ENCODE measurements around the gene SNED1. TPM values are rescaled to one million over a fixed set of nuclear protein-coding genes. Genes with fewer than 3 reads are reported as not detected.

The SNED1 gene
- total RNA-seq, 2 experiments from 2014 or later = 0.91 to 1.0 TPM

DNA sequence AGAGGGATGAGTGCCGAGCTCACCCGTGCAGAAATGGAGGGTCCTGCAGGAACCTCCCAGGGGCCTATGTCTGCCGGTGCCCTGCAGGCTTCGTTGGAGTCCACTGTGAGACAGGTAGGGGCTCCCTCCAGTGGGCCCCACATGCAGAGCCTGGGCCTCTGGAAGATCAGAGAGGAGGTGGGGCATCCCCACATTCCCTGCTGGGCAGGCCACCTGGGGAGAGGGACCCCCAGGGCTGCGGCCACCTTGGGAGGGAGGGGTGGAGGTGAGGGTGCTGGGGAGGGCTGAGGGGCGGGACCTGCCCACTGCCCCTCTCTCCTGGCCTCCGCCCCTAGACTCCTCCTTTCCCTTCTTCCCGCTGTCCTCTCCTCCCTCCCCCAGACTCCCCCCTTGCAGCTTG is 65.2 kb downstream of the SNED1 start:
- H3K9me3 Mint-ChIP-seq = no peaks in the 10 kb centered on the region
- peaks cover 6% of the 10 kb centered on the region for H3K4me1 Mint-ChIP-seq
- H3K36me3 Mint-ChIP-seq = no peaks in the 10 kb centered on the region
- no peak overlapping the region for H3K27ac Mint-ChIP-seq
- peak overlapping the region; percentile 65 for H3K4me3 Mint-ChIP-seq
- no peak for DNase-seq
- H3K27me3 Mint-ChIP-seq = no peaks in the 10 kb centered on the region

DNA sequence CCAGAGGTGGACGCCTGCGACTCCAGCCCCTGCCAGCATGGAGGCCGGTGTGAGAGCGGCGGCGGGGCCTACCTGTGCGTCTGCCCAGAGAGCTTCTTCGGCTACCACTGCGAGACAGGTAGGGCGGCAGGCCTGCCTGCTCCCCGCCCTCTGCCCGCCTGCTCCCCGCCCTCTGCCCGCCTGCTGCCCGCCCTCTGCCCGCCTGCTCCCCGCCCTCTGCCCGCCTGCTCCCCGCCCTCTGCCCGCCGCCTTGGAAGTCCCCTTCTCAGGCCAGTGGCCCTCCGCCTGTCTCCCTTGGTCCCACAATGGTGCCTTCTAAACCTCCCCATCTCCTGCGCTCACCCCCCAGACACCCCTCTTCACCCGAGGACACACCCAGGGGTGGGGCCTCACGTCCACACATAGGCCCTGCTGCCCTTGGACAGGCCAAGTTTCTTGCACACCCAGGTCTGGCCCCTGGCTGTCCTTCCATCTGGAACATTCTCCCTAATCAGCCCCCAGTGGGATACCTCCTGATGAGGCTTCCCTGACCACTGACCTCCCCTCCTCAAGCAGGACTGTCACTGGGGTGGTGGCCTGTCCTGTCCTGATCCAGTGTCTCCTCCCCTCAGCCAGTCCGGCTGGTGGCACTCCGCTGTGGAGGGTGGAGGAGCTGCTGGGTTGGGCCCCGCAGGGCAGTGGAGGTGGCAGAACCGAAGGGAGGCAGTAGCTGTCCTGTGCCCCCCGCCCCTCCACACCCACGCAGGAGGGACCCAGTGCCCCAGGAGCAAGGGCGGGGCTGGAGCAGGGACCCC is 65.8 kb downstream of the SNED1 start:
- Mint-ChIP-seq H3K27me3 (no peaks in the 10 kb centered on the region), H3K9me3 (no peaks in the 10 kb centered on the region), H3K36me3 (no peaks in the 10 kb centered on the region), H3K4me1 (peaks cover 6% of the 10 kb centered on the region), H3K4me3 (peak overlapping the region; percentile 70), H3K27ac (no peak overlapping the region)
- peak; percentile 56 for DNase-seq

DNA sequence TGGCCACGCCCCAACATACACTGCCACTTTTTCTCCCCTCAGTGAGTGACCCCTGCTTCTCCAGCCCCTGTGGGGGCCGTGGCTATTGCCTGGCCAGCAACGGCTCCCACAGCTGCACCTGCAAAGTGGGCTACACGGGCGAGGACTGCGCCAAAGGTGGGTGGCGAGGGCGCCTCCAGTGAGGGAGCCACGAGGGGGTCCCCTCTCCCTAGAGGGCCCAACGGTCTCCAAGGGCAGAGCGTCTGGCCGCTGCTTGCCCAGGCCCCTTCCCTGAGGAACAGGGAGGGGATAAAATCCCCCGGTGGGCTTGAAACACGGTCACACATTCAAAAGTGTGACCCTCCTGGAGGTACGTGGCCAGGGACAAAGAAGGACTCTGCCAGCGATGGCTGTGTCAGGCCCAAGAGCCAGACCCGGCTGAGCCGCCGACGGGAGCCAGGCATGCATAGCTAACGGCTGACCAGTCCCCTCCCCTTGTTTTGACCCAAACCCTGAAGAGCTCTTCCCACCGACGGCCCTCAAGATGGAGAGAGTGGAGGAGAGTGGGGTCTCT is 66.5 kb downstream of the SNED1 start:
- Mint-ChIP-seq H3K27me3 (no peaks in the 10 kb centered on the region), H3K27ac (no peak overlapping the region), H3K4me1 (peaks cover 3% of the 10 kb centered on the region), H3K4me3 (no peak overlapping the region), H3K36me3 (no peaks in the 10 kb centered on the region), H3K9me3 (no peaks in the 10 kb centered on the region)
- DNase-seq = no peak

DNA sequence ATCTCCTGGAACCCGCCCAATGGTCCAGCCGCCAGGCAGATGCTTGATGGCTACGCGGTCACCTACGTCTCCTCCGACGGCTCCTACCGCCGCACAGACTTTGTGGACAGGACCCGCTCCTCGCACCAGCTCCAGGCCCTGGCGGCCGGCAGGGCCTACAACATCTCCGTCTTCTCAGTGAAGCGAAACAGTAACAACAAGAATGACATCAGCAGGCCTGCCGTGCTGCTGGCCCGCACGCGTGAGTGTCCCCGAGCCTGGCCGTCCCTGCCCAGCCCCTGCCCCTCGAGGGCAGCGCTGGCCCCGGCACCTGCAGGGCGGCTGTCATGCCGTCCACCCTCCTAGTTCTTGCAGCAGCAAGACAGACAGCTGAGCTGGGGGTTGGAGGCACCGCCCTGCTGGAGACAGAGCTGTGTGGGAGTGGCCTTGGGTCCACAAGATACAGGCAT is 67.0 kb downstream of the SNED1 start:
- no peaks in the 10 kb centered on the region for H3K9me3 Mint-ChIP-seq
- H3K4me1 Mint-ChIP-seq = peaks cover 3% of the 10 kb centered on the region
- H3K36me3 Mint-ChIP-seq = no peaks in the 10 kb centered on the region
- H3K27me3 Mint-ChIP-seq = no peaks in the 10 kb centered on the region
- DNase-seq = no peak
- H3K4me3 Mint-ChIP-seq = no peak overlapping the region
- H3K27ac Mint-ChIP-seq = peak overlapping the region; percentile 51

DNA sequence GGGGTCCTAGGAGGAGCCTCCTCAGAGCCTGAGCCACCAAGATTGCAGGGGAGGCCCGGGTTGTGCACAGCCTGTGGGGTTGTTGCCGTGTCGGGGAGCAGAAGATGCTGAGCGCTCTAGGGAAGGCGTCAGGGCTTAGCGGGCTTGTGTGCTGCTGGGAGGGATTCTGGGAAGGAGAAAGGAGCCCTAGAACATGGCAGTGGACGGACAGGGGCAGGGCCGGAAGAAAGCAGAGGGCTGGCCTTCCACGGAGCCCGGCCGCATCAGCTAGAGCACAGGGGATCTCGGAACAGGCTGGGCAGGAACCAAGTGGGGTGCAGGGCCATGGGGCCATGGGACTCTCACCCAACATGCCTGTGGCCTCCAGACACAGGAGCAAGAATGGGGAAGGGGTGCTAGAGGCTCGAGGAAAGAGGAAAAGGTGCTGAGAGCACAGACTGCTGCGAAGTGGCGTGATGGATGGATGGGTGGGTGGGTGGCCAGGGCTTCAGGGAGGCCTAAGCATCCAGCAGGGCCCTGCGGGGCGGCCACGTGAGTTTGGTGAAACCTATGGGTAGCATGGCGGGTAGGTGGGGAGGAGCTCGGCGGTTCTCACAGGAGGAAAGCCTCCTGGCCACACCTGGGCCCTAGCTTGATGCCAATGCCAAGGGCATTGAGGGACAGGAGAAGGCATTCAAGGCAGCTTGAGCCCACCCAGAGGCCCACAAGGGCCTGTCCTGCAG is 67.9 kb downstream of the SNED1 start:
- Mint-ChIP-seq H3K36me3 (no peaks in the 10 kb centered on the region), H3K4me1 (peaks cover 3% of the 10 kb centered on the region), H3K9me3 (no peaks in the 10 kb centered on the region), H3K4me3 (no peak overlapping the region), H3K27me3 (no peaks in the 10 kb centered on the region), H3K27ac (no peak overlapping the region)
- DNase-seq = no peak

DNA sequence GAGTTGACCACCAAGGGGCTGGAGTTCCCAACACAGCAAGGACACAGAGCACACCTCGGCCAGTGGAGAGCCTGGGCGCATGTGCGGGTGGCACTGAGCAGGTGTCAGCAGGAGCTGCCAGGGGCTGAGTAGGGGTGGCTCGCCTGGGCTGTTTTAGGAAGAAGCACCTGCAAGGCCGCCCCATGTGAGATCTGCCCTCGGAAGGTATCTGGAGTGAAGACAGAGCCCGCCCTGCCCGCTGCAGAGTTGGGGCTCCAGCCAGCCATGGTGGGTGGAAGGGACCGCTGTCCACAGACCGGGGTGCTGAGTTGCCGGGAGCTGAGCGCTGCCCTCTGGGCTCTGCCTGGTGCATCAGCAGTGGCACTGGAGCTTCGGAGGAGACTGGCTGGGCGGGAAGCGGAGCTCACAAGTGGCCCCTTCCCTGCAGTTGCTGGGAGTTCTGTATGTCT is 68.5 kb downstream of the SNED1 start:
- Mint-ChIP-seq H3K4me1 (peaks cover 3% of the 10 kb centered on the region), H3K9me3 (no peaks in the 10 kb centered on the region), H3K27ac (no peak overlapping the region), H3K36me3 (no peaks in the 10 kb centered on the region), H3K4me3 (no peak overlapping the region), H3K27me3 (no peaks in the 10 kb centered on the region)
- DNase-seq = no peak

DNA sequence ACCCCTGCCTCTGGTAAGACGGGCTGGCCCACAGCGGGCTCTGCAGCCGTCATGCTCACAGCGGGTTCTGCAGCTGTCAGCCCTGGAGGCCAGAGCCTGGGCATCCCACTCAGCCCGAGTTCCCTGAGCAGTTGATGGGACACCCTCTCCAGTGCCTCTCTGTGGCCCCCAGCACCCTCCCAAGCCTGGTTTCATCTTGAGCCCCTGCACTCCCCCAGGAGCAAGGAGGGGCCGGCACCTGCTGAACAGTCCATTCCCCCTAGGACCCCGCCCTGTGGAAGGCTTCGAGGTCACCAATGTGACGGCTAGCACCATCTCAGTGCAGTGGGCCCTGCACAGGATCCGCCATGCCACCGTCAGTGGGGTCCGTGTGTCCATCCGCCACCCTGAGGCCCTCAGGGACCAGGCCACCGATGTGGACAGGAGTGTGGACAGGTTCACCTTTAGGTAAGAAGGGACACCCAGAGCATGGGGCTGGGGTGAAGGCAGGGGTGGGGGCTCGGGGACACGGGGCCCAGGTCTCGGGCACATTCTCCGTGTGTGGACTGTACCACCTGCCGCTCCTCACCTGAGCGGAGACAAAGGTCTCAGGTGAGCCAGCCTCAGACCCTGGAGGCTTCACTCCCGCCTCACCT is 69.2 kb downstream of the SNED1 start:
- peaks cover 3% of the 10 kb centered on the region for H3K4me1 Mint-ChIP-seq
- DNase-seq = no peak

GRCh38 chr2:241068136-241068941 is 69.9 kb downstream of the SNED1 start:
- Mint-ChIP-seq H3K4me3 (no peak overlapping the region), H3K4me1 (peaks cover 3% of the 10 kb centered on the region), H3K27ac (no peak overlapping the region), H3K9me3 (no peaks in the 10 kb centered on the region), H3K27me3 (no peaks in the 10 kb centered on the region), H3K36me3 (no peaks in the 10 kb centered on the region)
- no peak for DNase-seq

More for the DNA sequence above, 69.2 kb downstream of the SNED1 start:
- H3K4me3 Mint-ChIP-seq = no peak overlapping the region
- H3K36me3 Mint-ChIP-seq = no peaks in the 10 kb centered on the region
- no peak overlapping the region for H3K27ac Mint-ChIP-seq
- no peaks in the 10 kb centered on the region for H3K9me3 Mint-ChIP-seq
- no peaks in the 10 kb centered on the region for H3K27me3 Mint-ChIP-seq

- Mint-ChIP-seq H3K4me1 (peaks cover 2% of the 10 kb centered on the region), H3K4me3 (no peak overlapping the region), H3K27ac (no peak overlapping the region)
Measured at GRCh38 chr2:241068942-241069810, 70.8 kb downstream of the SNED1 start.

GRCh38 chr2:241069821-241070281 is 71.4 kb downstream of the SNED1 start:
- Mint-ChIP-seq H3K27ac (no peak overlapping the region), H3K27me3 (no peaks in the 10 kb centered on the region), H3K9me3 (no peaks in the 10 kb centered on the region), H3K36me3 (no peaks in the 10 kb centered on the region), H3K4me1 (no peaks in the 10 kb centered on the region), H3K4me3 (no peak overlapping the region)
- DNase-seq = no peak

More at GRCh38 chr2:241068942-241069810, 70.8 kb downstream of the SNED1 start:
- H3K36me3 Mint-ChIP-seq = no peaks in the 10 kb centered on the region
- H3K9me3 Mint-ChIP-seq = no peaks in the 10 kb centered on the region
- DNase-seq = no peak
- H3K27me3 Mint-ChIP-seq = no peaks in the 10 kb centered on the region

DNA sequence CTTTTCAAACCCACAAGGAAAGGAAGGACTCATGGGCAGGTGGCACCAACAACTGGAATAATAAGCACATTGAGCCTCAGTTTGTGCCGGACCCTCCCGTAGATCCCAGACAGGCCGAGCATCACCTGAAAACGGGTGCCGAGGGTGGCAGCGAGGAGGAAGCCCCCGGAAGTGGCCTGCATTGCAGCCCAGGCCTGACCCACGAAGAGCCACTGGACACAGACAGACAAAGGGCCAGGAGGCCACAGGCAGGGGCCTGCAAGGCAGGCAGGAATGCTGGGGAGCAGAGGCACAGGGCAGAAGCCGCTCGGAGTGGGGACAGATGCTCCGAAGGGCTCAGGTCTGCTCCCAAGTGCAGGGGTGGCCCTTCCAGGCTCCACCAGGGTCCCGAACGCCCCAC is 71.9 kb downstream of the SNED1 start:
- Mint-ChIP-seq H3K36me3 (no peaks in the 10 kb centered on the region), H3K4me1 (no peaks in the 10 kb centered on the region), H3K9me3 (no peaks in the 10 kb centered on the region), H3K27ac (no peak overlapping the region), H3K4me3 (no peak overlapping the region), H3K27me3 (no peaks in the 10 kb centered on the region)
- DNase-seq = no peak

- no peak overlapping the region for H3K4me3 Mint-ChIP-seq
Measured at GRCh38 chr2:241070811-241071676, 72.6 kb downstream of the SNED1 start.

GRCh38 chr2:241071677-241072111 is 73.3 kb downstream of the SNED1 start:
- H3K4me3 Mint-ChIP-seq = no peak overlapping the region
- no peak overlapping the region for H3K27ac Mint-ChIP-seq
- no peaks in the 10 kb centered on the region for H3K27me3 Mint-ChIP-seq
- H3K4me1 Mint-ChIP-seq = no peaks in the 10 kb centered on the region
- DNase-seq = no peak
- no peaks in the 10 kb centered on the region for H3K36me3 Mint-ChIP-seq
- H3K9me3 Mint-ChIP-seq = no peaks in the 10 kb centered on the region

More at GRCh38 chr2:241070811-241071676, 72.6 kb downstream of the SNED1 start:
- H3K36me3 Mint-ChIP-seq = no peaks in the 10 kb centered on the region
- H3K27ac Mint-ChIP-seq = no peak overlapping the region
- no peaks in the 10 kb centered on the region for H3K27me3 Mint-ChIP-seq
- H3K9me3 Mint-ChIP-seq = no peaks in the 10 kb centered on the region
- H3K4me1 Mint-ChIP-seq = no peaks in the 10 kb centered on the region
- no peak for DNase-seq
